ENCODE measurements around the gene MRNIP.

The MRNIP gene

GRCh38 chr5:179869641-179870402 lies 11.2 kb upstream of the MRNIP start:
- TF ChIP-seq FOXP2 (optimal IDR thresholded peaks at IDR 0.05; ENCODE audit: borderline replicate concordance, extremely low read depth, extremely low read length, insufficient read depth) = no peak
- no peak for TF ChIP-seq POLR2AphosphoS5 (IDR thresholded peaks at IDR 0.05; ENCODE audit: low read depth, low read length)
- no peak for TF ChIP-seq TAF1 (IDR thresholded peaks at IDR 0.05; ENCODE audit: borderline replicate concordance, insufficient read depth, low read length)
- no peak for TF ChIP-seq SIN3A (IDR thresholded peaks at IDR 0.05; ENCODE audit: borderline replicate concordance, insufficient read depth, low read length)
- TF ChIP-seq, protein P1, sequence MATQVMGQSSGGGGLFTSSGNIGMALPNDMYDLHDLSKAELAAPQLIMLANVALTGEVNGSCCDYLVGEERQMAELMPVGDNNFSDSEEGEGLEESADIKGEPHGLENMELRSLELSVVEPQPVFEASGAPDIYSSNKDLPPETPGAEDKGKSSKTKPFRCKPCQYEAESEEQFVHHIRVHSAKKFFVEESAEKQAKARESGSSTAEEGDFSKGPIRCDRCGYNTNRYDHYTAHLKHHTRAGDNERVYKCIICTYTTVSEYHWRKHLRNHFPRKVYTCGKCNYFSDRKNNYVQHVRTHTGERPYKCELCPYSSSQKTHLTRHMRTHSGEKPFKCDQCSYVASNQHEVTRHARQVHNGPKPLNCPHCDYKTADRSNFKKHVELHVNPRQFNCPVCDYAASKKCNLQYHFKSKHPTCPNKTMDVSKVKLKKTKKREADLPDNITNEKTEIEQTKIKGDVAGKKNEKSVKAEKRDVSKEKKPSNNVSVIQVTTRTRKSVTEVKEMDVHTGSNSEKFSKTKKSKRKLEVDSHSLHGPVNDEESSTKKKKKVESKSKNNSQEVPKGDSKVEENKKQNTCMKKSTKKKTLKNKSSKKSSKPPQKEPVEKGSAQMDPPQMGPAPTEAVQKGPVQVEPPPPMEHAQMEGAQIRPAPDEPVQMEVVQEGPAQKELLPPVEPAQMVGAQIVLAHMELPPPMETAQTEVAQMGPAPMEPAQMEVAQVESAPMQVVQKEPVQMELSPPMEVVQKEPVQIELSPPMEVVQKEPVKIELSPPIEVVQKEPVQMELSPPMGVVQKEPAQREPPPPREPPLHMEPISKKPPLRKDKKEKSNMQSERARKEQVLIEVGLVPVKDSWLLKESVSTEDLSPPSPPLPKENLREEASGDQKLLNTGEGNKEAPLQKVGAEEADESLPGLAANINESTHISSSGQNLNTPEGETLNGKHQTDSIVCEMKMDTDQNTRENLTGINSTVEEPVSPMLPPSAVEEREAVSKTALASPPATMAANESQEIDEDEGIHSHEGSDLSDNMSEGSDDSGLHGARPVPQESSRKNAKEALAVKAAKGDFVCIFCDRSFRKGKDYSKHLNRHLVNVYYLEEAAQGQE (IDR thresholded peaks at IDR 0.05; ENCODE audit: insufficient read depth in 1 of 2, low read depth in 2 of 2, low read length in 2 of 2) = no peak

- TF ChIP-seq TAF1 (IDR thresholded peaks at IDR 0.05; ENCODE audit: borderline replicate concordance, insufficient read depth, low read length) (no peak), POLR2AphosphoS5 (IDR thresholded peaks at IDR 0.05; ENCODE audit: low read depth, low read length) (no peak), SIN3A (IDR thresholded peaks at IDR 0.05; ENCODE audit: borderline replicate concordance, insufficient read depth, low read length) (no peak), FOXP2 (optimal IDR thresholded peaks at IDR 0.05; ENCODE audit: borderline replicate concordance, extremely low read depth, extremely low read length, insufficient read depth) (no peak)
- TF ChIP-seq, protein P1 (IDR thresholded peaks at IDR 0.05; ENCODE audit: insufficient read depth in 1 of 2, low read depth in 2 of 2, low read length in 2 of 2) = no peak
Observed at GRCh38 chr5:179869101-179869500, 10.5 kb upstream of the MRNIP start.

GRCh38 chr5:179868541-179868940 lies 9.9 kb upstream of the MRNIP start:
- TF ChIP-seq, protein P1 (IDR thresholded peaks at IDR 0.05; ENCODE audit: insufficient read depth in 1 of 2, low read depth in 2 of 2, low read length in 2 of 2) = no peak
- TF ChIP-seq POLR2AphosphoS5 (IDR thresholded peaks at IDR 0.05; ENCODE audit: low read depth, low read length) (no peak), SIN3A (IDR thresholded peaks at IDR 0.05; ENCODE audit: borderline replicate concordance, insufficient read depth, low read length) (no peak), FOXP2 (optimal IDR thresholded peaks at IDR 0.05; ENCODE audit: borderline replicate concordance, extremely low read depth, extremely low read length, insufficient read depth) (no peak), TAF1 (IDR thresholded peaks at IDR 0.05; ENCODE audit: borderline replicate concordance, insufficient read depth, low read length) (no peak)

DNA sequence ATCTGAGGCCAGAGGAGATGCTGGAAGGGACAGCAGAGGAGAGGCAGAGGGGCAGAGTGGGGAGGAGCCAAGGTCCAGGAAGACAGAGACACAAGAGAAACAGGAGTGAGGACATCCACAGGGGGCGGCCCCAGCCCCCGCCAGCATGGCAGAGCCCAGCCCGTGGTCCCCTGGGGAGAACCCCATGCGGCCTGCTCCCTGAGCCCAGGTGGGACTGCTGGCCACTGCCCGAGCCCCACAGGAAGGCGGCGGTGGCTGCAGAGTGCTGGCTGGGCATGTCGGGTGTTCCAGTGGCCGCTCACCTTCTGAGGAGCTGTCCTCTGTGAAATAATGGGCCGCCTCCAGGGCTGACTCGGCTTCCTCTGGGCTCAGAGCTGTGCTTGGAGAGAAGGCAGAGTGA lies 8.9 kb upstream of the MRNIP start:
- TF ChIP-seq SIN3A (IDR thresholded peaks at IDR 0.05; ENCODE audit: borderline replicate concordance, insufficient read depth, low read length) (no peak), POLR2AphosphoS5 (IDR thresholded peaks at IDR 0.05; ENCODE audit: low read depth, low read length) (no peak), FOXP2 (optimal IDR thresholded peaks at IDR 0.05; ENCODE audit: borderline replicate concordance, extremely low read depth, extremely low read length, insufficient read depth) (no peak), TAF1 (IDR thresholded peaks at IDR 0.05; ENCODE audit: borderline replicate concordance, insufficient read depth, low read length) (no peak)
- TF ChIP-seq, protein P1 (IDR thresholded peaks at IDR 0.05; ENCODE audit: insufficient read depth in 1 of 2, low read depth in 2 of 2, low read length in 2 of 2) = no peak

Data from PFSK-1 (cell line).